ENCODE results near the gene UBR2.
"Not testable (repeated sequence)": the region's sequence is repeated elsewhere in the genome, so short reads cannot be mapped to it uniquely, and the experiment has no call there.

Gene UBR2

DNA sequence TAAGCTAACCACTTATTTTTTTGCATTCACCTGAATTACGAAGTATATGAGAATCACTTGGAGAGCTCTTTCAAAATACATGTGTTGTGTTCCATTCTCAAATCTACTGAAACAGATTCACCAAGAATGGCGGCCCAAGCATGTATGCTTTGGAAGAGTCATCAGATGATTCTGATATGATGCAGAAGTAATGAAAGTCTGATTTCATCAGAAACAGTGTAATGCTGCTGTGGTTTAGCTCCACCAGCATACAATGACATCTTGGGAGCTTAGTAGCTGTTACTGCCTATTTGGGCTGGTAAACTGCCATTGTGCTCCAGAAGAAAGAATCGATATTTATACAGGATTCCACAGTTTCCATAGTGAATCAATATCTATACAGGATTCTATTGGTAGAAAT is 52.9 kb downstream of the UBR2 start:
- H3K4me3 ChIP-seq (ENCODE audit: low read depth, low read length) = no peak overlapping the region

DNA sequence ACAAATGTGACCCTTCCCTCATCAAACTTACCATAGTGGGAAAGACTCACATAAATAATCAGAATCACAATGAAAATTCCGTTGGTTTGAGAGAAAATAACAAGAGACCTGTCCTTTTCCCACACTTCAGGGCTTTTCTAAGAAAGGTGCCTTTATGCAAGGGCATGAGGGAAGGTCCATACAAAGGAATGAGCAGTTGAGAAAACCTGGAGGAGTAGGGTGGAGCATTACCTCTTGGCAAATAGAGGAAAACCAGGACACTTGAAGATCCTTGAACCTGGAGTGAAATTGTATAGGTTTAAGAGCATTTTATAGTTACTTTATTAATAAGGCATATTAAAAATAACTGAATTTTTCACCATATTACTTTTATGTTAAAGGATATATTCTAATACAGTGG is 54.3 kb downstream of the UBR2 start:
- H3K4me3 ChIP-seq (ENCODE audit: low read depth, low read length) = no peak overlapping the region

DNA sequence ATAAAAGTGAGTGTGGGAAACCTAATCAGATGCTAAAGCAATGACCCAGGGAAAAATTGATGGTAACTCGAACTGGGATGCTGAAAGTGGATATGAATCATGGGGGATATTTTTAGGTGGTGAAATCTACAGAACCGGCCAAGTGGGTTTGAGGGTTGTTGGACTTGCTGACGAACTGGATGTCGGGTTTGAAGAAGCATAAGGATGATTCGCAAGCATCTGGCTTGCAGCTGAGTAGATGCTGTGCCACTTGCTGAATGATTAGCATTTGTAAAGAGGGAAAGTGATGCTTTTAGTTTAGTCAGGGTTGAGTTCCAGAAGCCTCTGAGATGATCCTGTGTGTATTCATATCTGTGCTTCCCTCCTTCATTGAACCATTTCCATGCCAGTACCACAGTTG is 54.9 kb downstream of the UBR2 start:
- no peak overlapping the region for H3K4me3 ChIP-seq (ENCODE audit: low read depth, low read length)

DNA sequence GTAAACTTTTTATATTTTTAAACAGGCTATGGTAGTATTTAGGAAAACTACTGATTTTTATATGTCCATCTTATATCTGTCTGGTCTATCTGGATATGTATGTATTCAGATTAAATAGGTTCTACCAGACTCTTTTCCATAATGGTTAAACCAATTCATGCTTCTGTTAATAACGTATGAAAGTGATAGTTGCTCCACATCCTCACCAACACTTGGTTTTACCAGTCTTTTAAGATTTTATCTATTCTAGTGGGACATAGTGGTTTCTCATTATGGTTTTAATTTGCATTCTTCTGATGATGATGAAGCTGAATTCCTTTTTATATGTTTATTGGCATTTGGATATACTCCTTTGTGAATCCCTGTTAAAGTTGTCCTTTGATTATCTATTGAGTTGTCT is 56.1 kb downstream of the UBR2 start:
- no peak overlapping the region for H3K4me3 ChIP-seq (ENCODE audit: low read depth, low read length)

DNA sequence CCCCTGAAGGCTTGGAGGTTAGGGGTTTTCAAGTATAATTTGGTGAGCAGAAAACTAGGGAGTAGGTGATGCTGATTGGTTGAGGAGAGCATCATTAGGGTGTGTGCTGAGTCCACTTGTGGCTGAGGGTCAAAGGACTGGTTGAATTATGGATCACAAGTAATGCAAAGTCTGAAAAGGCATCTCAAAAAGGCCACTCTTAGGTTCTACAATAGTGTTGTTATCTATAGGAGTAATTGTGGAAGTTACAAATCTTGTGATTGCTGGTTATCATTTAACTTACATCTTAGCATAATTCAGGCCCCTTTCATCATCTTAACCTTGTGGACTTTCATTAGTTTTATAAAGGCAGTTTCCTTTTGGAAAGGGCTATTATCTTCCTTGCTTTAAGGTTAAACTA is 60.8 kb downstream of the UBR2 start:
- H3K4me3 ChIP-seq (ENCODE audit: low read depth, low read length) = no peak overlapping the region

DNA sequence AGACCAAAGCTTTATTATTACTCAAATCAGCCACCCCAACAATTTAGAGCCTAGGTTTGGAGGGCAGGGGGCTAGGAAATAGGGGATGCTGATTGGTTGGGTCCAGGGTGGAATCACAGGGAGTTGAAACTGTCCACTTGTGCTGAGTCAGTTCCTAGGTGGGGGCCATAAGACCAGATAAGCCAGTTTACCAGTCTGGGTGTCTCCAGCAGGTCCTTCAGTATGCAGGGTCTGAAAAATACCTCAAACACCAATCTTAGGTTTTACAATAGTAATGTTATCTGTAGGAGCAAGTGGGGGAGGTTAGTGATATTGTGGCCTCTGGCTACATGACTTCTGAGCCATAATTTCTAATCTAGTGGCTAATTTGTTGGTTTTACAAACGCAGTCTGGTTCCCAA is 63.2 kb downstream of the UBR2 start:
- H3K4me3 ChIP-seq (ENCODE audit: low read depth, low read length) = no peak overlapping the region

DNA sequence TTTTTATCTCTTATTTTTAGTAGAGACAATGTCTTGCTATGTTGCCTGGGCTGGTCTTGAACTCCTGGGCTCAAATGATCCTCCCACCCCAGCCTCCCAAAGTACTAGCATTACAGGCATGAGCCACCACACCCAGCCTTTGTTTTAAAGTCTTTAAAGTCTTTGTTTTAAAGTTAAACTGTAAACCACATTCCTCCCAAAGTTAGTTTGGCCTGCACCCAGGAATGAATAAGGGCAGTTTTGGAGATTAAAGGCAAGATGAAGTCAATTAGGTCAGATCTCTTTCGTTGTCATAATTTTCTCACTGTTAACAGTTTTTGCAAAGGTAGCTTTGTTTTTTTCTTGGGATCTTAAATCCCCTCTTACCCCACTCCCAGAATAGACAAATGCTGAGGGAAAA is 63.8 kb downstream of the UBR2 start:
- H3K4me3 ChIP-seq (ENCODE audit: low read depth, low read length) = no peak overlapping the region

DNA sequence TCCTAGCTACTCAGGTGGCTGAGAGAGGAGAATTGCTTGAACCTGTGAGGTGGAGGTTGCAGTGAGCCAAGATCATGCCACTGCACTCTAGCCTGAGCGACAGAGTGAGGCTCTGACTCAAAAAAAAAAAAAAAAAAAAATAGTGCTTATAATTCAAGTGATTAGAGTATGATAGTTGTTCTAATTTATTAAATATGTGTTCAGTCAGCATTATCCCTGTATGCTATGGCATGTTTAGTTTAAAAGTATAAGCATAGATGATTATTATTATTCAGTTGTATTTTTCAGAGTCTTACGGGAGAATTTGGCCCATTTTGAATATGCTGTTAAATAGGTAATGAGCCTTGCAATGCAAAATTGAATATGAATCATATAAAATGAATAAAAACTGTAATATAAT is 64.8 kb downstream of the UBR2 start:
- no peak overlapping the region for H3K4me3 ChIP-seq (ENCODE audit: low read depth, low read length)

DNA sequence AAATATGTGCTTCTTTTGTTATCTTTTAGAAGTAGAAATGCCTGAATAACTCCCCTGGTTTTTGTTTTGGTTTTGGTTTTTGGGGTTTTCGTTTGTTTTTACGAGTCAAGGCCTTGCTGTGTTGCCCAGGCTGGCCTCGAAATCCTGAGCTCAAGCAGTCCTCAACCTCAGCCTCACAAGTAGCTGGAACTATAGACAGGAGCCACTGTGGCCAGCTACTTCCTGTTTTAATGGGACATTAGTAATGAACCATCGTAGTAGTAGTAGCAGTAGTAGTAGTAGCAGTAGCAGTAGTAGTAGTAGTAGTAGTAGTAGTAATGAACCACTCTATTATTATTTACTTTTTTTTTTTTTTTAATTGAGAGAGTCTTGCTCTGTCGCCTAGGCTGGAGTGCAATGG is 66.0 kb downstream of the UBR2 start:
- no peak overlapping the region for H3K4me3 ChIP-seq (ENCODE audit: low read depth, low read length)

DNA sequence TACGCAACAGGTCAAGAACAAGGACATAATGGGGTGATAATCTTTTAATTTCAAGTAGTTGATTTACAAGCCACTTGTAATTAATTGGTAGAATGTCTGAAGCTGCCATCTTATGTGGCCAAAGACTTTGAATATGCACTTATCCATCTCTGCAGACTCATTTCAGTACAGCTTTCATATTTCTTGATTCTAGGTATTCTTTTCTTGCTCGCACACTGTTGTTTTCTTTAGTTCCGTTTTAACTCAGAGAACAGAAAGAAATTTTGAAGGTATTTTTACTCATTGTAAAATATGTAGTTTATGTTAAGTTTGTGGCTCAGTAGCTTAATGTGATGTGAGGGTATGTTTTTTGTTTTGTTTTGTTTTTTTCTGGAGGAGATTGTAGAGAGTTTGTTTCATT is 73.9 kb downstream of the UBR2 start:
- H3K4me3 ChIP-seq (ENCODE audit: low read depth, low read length) = no peak overlapping the region

DNA sequence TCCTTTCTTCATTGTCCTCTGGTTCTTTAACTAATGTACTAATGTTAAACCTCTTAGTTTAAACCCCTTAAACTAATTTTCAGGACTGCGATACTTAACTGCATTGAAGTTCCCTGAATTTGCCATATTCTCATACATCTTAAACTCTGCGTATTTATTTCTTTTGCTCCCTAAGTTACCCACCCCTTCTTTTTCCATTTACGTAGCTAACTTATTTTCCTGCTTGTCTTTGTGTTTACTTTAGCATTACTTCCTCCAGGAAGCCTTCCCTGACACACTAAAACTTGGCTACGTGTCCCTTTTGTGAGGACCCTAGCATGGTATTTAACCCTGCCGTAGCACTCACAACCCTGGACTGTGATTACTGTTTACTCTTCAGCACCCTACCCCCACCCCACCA is 79.0 kb downstream of the UBR2 start:
- no peak overlapping the region for H3K4me3 ChIP-seq (ENCODE audit: low read depth, low read length)

DNA sequence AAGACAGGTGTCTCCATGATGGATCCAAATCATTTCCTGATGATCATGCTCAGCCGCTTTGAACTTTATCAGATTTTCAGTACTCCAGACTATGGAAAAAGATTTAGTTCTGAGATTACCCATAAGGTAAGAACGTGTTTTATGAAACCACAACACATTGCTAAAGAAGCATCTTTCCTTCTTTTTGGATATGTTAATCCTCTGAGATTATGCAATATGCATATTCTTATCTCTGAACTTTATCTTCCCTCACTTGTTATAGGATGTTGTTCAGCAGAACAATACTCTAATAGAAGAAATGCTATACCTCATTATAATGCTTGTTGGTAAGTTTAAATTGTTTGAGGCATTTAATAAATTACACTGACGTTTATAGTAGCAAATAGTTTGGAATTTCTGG is 80.4 kb downstream of the UBR2 start:
- H3K4me3 ChIP-seq (ENCODE audit: low read depth, low read length) = no peak overlapping the region

DNA sequence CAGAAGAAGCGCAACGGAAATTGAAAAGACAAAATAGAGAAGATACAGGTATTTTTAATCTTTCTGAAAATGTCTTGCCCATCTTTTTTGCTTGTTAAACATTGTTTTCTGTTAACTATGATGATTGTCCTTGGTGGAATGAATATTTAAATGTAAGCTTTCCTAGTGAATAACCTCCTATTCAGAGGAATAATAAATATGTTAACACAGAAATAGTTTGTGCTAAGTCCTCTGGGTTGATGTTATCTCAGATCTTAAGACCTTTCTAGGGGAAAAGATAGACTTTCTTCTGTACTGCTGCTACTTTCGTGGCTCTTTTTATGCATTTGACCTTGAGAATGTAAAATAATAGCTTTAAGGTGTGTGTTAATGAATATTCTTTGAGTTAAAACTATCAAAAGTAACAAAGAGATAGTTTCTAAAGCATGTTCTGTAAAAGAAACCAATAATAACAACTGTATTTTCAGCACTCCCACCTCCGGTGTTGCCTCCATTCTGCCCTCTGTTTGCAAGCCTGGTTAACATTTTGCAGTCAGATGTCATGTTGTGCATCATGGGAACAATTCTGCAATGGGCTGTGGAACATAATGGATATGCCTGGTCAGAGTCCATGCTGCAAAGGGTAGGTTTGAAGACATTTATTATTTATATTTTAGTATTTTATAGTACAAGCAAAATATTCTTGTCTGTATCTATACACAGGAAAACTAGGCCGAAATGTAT is 88.4 kb downstream of the UBR2 start:
- no peak overlapping the region for H3K4me3 ChIP-seq (ENCODE audit: low read depth, low read length)

DNA sequence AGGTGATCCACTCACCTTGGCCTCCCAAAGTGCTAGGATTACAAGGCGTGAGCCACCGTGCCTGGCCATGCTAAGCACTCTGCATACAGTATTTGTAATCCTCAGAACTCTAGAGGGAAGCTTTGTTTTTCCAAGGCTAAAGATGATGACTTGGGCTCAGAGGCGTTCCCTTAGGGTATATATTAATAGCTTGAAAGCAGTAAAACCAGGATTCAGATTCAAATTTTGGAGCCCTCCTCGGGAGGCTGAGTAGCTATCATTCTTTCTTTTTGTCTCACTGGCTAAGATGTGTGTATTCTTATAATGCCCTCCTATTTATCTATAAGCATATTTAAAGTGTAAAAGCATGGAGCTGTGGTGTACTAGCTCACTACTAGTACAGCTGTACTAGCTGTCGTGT is 90.0 kb downstream of the UBR2 start:
- no peak overlapping the region for H3K4me3 ChIP-seq (ENCODE audit: low read depth, low read length)

DNA sequence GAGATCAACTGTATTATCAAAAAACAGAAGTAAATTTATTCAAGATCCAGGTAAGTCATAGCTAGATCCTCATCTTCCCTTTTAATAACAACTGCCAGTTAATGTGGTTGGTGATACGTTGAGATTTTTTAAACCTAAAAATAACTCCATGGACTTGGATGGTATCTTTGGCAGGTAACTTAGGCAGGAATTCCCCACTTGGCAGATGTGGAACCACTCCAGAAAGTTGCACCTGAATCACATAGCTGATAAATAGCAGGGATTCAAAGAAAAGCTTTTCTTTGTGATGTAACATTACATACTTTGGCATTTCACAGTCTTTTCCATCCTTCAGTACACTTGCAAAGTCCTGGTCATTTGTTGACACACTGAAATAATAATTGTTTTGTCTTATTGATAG is 96.0 kb downstream of the UBR2 start:
- no peak overlapping the region for H3K4me3 ChIP-seq (ENCODE audit: low read depth, low read length)

DNA sequence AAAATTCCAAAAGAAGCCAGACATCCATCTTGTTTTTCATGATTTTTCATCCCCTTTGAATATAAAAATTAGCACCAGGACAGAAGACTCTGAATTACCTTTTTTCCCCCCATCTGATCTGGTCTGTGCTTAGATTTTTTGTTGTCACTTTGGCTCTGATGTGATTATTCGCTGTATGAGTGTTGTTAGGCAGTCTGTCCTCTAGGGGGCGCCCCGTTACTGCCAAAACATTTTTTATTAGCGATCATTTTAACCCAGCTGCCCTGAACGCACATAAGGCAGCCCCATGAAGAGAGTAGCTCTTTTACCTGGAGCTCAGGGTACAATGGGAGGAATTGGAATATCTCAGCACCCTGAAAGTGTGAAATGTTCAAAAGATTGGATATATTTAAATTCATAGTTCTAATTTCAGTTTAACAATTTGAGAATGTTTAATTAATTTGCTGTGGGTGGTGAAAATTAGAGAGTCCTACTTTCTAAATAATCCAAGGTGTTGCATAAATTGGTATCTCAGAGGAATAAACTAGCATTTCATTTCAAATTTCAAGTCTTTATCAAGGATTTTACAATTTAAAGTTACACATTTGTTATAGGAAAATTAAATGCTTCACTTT is 97.8 kb downstream of the UBR2 start:
- no peak overlapping the region for H3K4me3 ChIP-seq (ENCODE audit: low read depth, low read length)

DNA sequence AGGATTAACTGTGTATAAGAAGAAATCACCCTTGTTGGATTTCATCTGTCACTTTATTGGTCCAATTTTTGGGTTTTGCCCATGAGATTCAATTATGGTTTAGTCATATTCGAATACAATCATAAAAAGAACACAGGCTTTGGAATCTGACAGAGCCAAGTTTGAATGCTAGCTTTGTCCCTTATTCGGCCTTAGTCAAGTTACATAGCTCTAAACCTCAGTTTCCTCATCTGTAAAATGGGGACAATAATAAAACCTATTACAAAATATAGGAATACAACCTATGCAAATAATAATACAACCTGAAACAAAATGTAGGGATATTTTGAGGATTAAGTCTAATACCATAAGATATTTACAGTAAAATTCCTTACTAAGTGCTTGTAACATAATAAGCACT is 100.9 kb downstream of the UBR2 start:
- no peak overlapping the region for H3K4me3 ChIP-seq (ENCODE audit: low read depth, low read length)

DNA sequence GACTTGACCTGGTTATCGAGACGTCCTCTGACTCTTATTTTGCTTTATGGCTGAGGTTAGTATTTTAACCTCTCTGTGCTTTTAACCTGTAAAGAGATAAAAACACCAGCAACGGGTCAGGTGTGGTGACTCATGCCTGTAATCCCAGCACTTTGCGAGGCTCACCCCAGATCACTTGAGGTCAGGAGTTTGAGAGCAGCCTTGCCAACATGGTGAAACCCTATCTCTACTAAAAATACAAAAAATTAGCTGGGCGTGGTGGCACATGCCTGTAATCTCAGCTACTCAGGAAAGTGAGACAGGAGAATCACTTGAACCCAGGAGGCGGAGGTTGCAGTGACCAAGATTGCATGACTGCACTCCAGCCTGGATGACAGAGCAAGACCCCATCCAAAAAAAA is 110.5 kb downstream of the UBR2 start:
- not testable (repeated sequence) for H3K4me3 ChIP-seq (ENCODE audit: low read depth, low read length)

DNA sequence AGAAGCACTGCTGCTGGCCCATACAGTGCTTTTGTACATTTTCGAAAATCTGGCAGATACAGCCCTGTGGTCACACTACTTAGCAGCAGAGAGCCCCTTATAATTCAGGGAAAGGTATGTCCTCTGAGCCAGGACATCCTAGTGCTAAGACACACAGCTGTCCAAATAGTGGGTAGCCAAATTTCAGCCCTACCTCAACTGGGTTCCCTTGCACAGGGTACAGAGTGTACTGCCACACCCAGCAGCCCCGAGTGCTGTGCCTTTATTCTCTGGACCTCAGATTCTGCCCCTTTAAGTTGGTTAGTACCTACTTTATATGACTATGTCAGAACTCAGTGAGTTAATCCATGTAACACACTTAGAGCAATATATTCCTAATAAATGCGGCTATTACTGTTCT is 111.0 kb downstream of the UBR2 start:
- no peak overlapping the region for H3K4me3 ChIP-seq (ENCODE audit: low read depth, low read length)

DNA sequence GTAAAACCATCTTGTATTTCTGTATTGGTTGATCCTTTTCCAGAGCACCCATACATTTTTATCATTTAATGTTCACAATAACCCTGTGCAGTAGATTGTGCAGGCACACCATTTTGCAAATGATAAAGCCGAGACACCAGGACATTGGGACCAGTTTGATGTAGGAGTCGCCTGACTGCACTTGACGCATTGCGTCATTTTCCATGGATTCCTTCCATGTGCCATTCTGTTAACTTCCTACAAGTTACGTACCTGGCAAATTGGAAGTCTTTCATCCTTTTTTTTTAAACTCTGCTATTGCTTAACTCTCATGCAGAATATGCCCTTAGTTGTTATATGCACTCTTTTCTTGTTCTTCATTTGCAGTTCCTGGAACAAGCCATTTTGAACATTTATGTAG is 115.5 kb downstream of the UBR2 start:
- H3K4me3 ChIP-seq (ENCODE audit: low read depth, low read length) = no peak overlapping the region

DNA sequence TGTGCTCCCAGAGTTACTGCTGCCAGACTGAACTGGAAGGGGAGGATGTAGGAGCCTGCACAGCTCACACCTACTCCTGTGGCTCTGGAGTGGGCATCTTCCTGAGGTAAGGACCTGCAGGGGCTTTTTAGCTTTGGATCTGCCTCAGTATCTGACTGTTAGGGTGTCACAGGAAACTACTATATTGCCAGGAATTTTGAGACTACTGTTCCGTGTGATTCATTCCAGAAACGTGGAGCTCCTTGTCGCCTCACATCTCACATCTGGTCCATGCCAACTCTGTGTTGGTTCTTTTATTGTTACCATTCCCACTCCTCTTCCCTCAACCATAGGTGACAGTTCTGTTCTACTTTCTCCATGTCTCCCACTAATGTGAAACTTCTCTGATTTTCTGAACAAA is 124.5 kb downstream of the UBR2 start:
- H3K4me3 ChIP-seq (ENCODE audit: low read depth, low read length) = no peak overlapping the region

DNA sequence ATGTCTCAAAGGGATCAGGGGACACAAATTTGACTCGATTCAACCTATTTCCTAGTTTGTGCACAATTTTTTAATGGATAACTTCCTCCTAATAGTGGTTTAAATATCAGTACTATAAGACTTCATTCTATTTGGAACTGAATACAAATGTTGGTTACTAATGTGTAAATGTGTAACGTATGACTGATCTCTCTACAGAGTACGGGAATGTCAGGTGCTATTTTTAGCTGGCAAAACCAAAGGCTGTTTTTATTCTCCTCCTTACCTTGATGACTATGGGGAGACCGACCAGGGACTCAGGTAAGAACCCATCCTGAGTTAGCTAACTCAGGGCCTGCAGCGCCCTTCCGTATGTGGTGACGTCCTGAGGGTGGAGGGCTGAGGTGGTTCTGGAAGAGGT is 125.5 kb downstream of the UBR2 start:
- H3K4me3 ChIP-seq (ENCODE audit: low read depth, low read length) = no peak overlapping the region

DNA sequence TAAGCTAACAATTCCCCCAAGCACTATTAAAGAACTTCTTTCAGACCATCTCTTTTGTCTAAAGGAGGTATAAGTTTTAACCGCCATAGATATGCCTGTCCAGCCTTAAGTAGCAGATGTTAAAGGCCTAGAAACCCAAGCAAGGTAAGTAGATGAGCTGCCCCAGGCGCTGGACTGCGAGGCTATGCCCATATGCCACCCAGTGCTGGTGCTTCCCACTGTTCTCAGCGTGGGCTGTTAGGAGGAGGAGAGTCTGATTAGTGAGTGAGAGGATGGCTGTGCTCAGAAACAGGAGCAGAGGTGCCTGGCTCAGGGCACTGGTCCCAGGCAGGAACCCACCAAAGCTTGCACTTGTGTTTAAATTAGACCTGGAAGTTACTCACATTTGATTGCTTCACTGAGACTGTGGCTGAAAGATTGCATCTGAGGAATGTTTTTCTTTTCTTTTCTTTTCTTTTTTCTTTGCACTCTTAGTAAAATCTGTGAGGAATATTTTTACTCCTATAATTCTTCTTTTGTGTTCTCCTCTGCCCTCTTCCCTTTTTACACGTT is 126.4 kb downstream of the UBR2 start:
- H3K4me3 ChIP-seq (ENCODE audit: low read depth, low read length) = no peak overlapping the region

Measured in iPS-11a (cell line).